Hepatocyte (in vitro differentiated cells): Measurements from ENCODE around the gene RCL1. TPM values are rescaled to one million over a fixed set of nuclear protein-coding genes. Genes with fewer than 3 reads are reported as not detected.
A peak's percentile ranks its signal among the peaks of the same experiment; 100 is the strongest.

Experiments
- DNase-seq: peaks from one replicate; pipeline ENCODE4 v3.0.0-alpha.2; 2016; ENCODE audit warnings: low spot score
- H2AFZ ChIP-seq: fragments of 200-600 bp; sonication (generic); 2 replicates; pipeline ENCODE4 v1.6.0; 2016; ENCODE audit warnings: antibody characterized with exemption, mild to moderate bottlenecking
- H3K27ac ChIP-seq: fragments of 200-600 bp; sonication (generic); 2 replicates; pipeline ENCODE4 v1.5.1; 2016; ENCODE audit warnings: mild to moderate bottlenecking
- H3K27me3 ChIP-seq: fragments of 200-600 bp; sonication (generic); 2 replicates; pipeline ENCODE4 v1.6.1; 2016
- H3K36me3 ChIP-seq: fragments of 200-600 bp; sonication (generic); replicated peaks from 2 replicates; pipeline ENCODE4 v1.5.1; 2016; ENCODE audit warnings: low read depth; ENCODE audit not compliant: insufficient read depth
- H3K4me1 ChIP-seq: fragments of 200-600 bp; sonication (generic); 2 replicates; pipeline ENCODE4 v1.5.1; 2016; ENCODE audit warnings: mild to moderate bottlenecking, moderate library complexity; ENCODE audit not compliant: insufficient read depth
- H3K4me2 ChIP-seq: fragments of 200-600 bp; sonication (generic); 2 replicates; pipeline ENCODE4 v1.6.0; 2016
- H3K4me3 ChIP-seq: fragments of 200-600 bp; sonication (generic); 2 replicates; pipeline ENCODE4 v1.5.1; 2016; ENCODE audit warnings: mild to moderate bottlenecking
- H3K79me2 ChIP-seq: fragments of 200-600 bp; sonication (generic); 2 replicates; pipeline ENCODE4 v1.6.0; 2017; ENCODE audit warnings: mild to moderate bottlenecking
- H3K9me2 ChIP-seq: fragments of 200-600 bp; sonication (generic); replicated peaks from 2 replicates; pipeline ENCODE4 v1.6.0; 2017; ENCODE audit warnings: mild to moderate bottlenecking; ENCODE audit not compliant: insufficient read depth
- H3K9me3 ChIP-seq: fragments of 200-600 bp; sonication (generic); 2 replicates; pipeline ENCODE4 v1.5.1; 2016; ENCODE audit warnings: low read depth, mild to moderate bottlenecking
- H4K20me1 ChIP-seq: fragments of 200-600 bp; sonication (generic); 2 replicates; pipeline ENCODE4 v1.6.0; 2016; ENCODE audit warnings: mild to moderate bottlenecking; ENCODE audit not compliant: insufficient read depth, poor library complexity, severe bottlenecking
- EZH2 ChIP-seq: fragments of 200-600 bp; sonication (generic); IDR thresholded peaks from 2 replicates; pipeline ENCODE4 v1.6.1; 2016; ENCODE audit warnings: antibody characterized with exemption, mild to moderate bottlenecking, borderline replicate concordance
- EZH2phosphoT487 ChIP-seq: fragments of 200-600 bp; sonication (generic); IDR thresholded peaks from one replicate; pipeline ENCODE4 v1.6.1; 2018; ENCODE audit warnings: antibody characterized with exemption, mild to moderate bottlenecking, low read depth, moderate library complexity; ENCODE audit not compliant: unreplicated experiment, severe bottlenecking
- WGBS: methylation state at CpG from one replicate; pipeline ENCODE4 v1.1.6; 2016; ENCODE audit warnings: low lambda C conversion rate; ENCODE audit errors: missing lambda C conversion rate; 5-methylcytosine and 5-hydroxymethylcytosine counted together
- polyA plus RNA-seq: library from polyadenylated mRNA; unstranded; fragments of >200 nt; fragmentation: Nextera tagmentation; extraction: Ambion mirVana; gene quantifications from 2 replicates; pipeline ENCODE4 v1.2.1, GENCODE V29; 2016
- total RNA-seq: library from RNA; depleted of rRNA; stranded (reverse); fragments of >200 nt; gene quantifications from 2 replicates; pipeline ENCODE4 v1.2.3, GENCODE V29; 2014
- TF ChIP-seq, protein P1 (sequence below): fragments of 200-600 bp; sonication (generic); IDR thresholded peaks from 2 replicates; pipeline ENCODE4 v1.5.1; 2016; ENCODE audit warnings: antibody characterized with exemption, mild to moderate bottlenecking; ENCODE audit not compliant: poor library complexity

The RCL1 gene
- total and polyA plus RNA-seq, 2 experiments from 2014 or later, result 25.6 to 30.1 TPM

DNA sequence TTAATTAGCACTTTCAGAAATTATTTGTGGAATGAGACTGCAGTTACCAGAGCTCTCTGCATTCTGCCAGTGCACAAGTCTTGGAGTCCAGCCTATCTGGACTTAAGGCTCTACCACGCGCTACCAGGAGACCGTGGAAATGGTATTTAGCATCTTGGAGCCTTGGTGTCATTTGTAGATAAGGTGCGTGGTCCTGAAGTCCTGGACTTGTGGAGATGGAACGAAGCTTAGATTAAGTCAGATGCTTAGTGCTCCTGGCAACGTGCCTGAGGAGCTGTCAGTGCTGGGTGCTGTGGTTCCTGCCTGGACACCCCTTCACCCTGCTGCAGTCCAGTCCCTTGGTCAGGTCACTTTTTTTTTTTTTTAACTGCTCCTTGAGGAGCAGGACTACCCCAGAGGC lies 59.7 kb downstream of the RCL1 start:
- Histone ChIP-seq H4K20me1 (no peaks in the 10 kb centered on the region), H3K27ac (no peak overlapping the region), H3K9me2 (no peaks in the 10 kb centered on the region), H2AFZ (no peak overlapping the region), H3K9me3 (no peaks in the 10 kb centered on the region), H3K4me1 (no peaks in the 10 kb centered on the region), H3K4me3 (no peak overlapping the region), H3K36me3 (no peaks in the 10 kb centered on the region), H3K4me2 (no peak overlapping the region), H3K79me2 (no peaks in the 10 kb centered on the region), H3K27me3 (no peaks in the 10 kb centered on the region)
- no peak for DNase-seq
- TF ChIP-seq, protein P1, sequence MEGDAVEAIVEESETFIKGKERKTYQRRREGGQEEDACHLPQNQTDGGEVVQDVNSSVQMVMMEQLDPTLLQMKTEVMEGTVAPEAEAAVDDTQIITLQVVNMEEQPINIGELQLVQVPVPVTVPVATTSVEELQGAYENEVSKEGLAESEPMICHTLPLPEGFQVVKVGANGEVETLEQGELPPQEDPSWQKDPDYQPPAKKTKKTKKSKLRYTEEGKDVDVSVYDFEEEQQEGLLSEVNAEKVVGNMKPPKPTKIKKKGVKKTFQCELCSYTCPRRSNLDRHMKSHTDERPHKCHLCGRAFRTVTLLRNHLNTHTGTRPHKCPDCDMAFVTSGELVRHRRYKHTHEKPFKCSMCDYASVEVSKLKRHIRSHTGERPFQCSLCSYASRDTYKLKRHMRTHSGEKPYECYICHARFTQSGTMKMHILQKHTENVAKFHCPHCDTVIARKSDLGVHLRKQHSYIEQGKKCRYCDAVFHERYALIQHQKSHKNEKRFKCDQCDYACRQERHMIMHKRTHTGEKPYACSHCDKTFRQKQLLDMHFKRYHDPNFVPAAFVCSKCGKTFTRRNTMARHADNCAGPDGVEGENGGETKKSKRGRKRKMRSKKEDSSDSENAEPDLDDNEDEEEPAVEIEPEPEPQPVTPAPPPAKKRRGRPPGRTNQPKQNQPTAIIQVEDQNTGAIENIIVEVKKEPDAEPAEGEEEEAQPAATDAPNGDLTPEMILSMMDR, result no peak
- TF ChIP-seq EZH2, result no peak
- WGBS, result 87% methylated on average over 6 of the region's 6 CpGs

DNA sequence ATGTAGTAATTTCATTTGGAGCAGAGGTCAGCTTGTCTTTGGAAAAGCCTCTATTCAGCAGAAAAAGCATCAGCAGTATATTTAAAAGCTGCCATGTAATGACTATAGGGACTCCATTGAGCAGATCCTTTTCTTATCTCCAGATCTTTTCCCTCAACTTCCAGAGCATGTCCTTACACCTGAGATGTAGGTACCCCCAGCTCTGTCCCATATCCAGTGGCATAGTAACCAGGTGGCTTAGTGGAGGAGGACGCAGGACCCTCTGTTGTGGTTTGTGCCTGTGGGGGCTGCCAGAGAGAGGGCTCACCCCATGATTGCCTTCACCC lies 61.5 kb downstream of the RCL1 start:
- H3K4me3 ChIP-seq, result no peak overlapping the region
- DNase-seq, result no peak
- 100% methylated on average over 1 of the region's 1 CpG for WGBS
- no peak overlapping the region for H3K4me2 ChIP-seq
- H3K9me2 ChIP-seq, result no peaks in the 10 kb centered on the region
- no peak overlapping the region for H3K27ac ChIP-seq
- no peaks in the 10 kb centered on the region for H3K4me1 ChIP-seq
- no peaks in the 10 kb centered on the region for H3K79me2 ChIP-seq
- no peaks in the 10 kb centered on the region for H3K9me3 ChIP-seq
- no peak overlapping the region for H2AFZ ChIP-seq
- no peaks in the 10 kb centered on the region for H3K36me3 ChIP-seq
- TF ChIP-seq EZH2, result no peak
- TF ChIP-seq EZH2phosphoT487, result no peak
- TF ChIP-seq, protein P1, result no peak
- H4K20me1 ChIP-seq, result no peaks in the 10 kb centered on the region
- no peaks in the 10 kb centered on the region for H3K27me3 ChIP-seq

DNA sequence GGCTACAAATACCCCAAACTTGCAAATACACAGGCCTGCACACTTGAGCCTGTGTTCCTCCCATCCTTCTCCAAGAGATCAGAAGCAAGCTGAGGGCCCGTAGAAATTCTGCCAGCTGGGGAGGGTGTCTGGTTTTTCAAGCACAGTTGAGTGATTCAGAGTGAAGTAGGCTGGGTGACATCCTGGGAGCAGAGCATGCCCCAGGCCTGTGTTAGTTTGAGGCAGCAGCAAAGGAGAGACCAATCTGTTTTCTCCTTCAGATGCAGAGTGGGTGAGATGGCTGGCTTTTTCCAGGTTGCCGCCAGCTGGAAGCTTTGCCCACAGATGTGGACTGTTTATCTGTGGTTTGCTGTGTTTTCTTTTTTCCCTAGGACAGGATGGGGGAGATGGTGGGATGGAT lies 63.1 kb downstream of the RCL1 start:
- Histone ChIP-seq H4K20me1 (no peaks in the 10 kb centered on the region), H3K9me3 (no peaks in the 10 kb centered on the region), H3K27ac (peak overlapping the region; percentile 44), H3K9me2 (no peaks in the 10 kb centered on the region), H3K36me3 (no peaks in the 10 kb centered on the region), H3K79me2 (no peaks in the 10 kb centered on the region), H3K4me1 (peaks cover under 1% of the 10 kb centered on the region), H3K4me2 (no peak overlapping the region), H2AFZ (no peak overlapping the region), H3K27me3 (no peaks in the 10 kb centered on the region), H3K4me3 (no peak overlapping the region)
- WGBS, result 68% methylated on average over 2 of the region's 2 CpGs
- DNase-seq, result peak; percentile 30
- TF ChIP-seq, protein P1, result no peak
- no peak for TF ChIP-seq EZH2phosphoT487
- TF ChIP-seq EZH2, result no peak

DNA sequence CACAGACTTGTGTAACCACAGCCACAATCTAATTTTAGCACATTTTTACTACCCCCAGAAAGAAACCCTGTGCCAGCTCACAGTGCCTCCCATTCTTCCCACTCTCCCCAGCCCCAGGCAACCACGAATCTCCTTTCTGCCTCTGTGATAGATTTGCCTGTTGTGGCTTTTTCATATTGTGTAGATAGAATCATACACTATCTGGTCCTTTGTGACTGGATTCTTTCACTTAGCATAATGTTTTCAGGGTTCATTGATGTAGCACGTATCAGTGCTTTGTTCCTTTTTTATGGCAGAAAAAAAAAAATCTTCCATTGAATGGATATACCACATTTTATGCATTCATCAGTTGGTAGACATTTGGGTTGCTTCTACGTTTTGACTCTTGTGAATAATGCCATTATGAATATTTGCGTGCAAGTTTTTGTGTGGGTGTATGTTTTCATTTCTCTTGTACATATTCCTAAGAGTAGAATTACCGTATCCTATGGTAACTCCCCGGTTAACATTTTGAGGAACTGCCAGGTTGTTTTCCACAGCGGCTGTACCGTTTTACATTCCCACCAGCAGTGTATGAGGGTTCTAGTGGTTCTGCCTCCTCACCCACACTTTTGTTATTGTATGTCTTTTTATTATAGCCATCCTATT lies 64.5 kb downstream of the RCL1 start:
- Histone ChIP-seq H4K20me1 (no peaks in the 10 kb centered on the region), H3K79me2 (no peaks in the 10 kb centered on the region), H3K27me3 (no peaks in the 10 kb centered on the region), H2AFZ (no peak overlapping the region), H3K4me2 (no peak overlapping the region), H3K9me3 (no peaks in the 10 kb centered on the region), H3K27ac (no peak overlapping the region), H3K36me3 (no peaks in the 10 kb centered on the region), H3K4me3 (no peak overlapping the region), H3K4me1 (peaks cover 11% of the 10 kb centered on the region), H3K9me2 (no peaks in the 10 kb centered on the region)
- DNase-seq, result no peak
- no peak for TF ChIP-seq EZH2
- no peak for TF ChIP-seq EZH2phosphoT487
- 82% methylated on average over 8 of the region's 8 CpGs for WGBS
